COR-L47 (cell line): ENCODE data around the gene PGRMC2.
"Not testable (repeated sequence)": the region's sequence is repeated elsewhere in the genome, so short reads cannot be mapped to it uniquely, and the experiment has no call there.

Source experiments
- DNase-seq: peaks from one replicate; lab custom pipeline; 2025; lab: John Stamatoyannopoulos, UW

PGRMC2 gene

GRCh38 chr4:128267745-128268144 lies 19.9 kb downstream of the PGRMC2 start:
- DNase-seq = no peak

GRCh38 chr4:128267171-128267570 lies 20.4 kb downstream of the PGRMC2 start:
- not testable (repeated sequence) for DNase-seq

- DNase-seq = not testable (repeated sequence)
Observed at GRCh38 chr4:128265550-128265949, 22.1 kb downstream of the PGRMC2 start.

- not testable (repeated sequence) for DNase-seq
Observed at GRCh38 chr4:128259889-128260288, 27.7 kb downstream of the PGRMC2 start.

GRCh38 chr4:128258166-128258565 lies 29.4 kb downstream of the PGRMC2 start:
- not testable (repeated sequence) for DNase-seq

- peak; percentile 5 for DNase-seq
Observed at GRCh38 chr4:128256539-128256938, 31.1 kb downstream of the PGRMC2 start.

- no peak for DNase-seq
Observed at GRCh38 chr4:128255906-128256305, 31.7 kb downstream of the PGRMC2 start.

- peak; percentile 4 for DNase-seq
Observed at GRCh38 chr4:128249787-128250668, 37.6 kb downstream of the PGRMC2 start.

GRCh38 chr4:128247906-128248305 lies 39.7 kb downstream of the PGRMC2 start:
- DNase-seq = no peak

- DNase-seq = not testable (repeated sequence)
Observed at GRCh38 chr4:128245391-128245790, 42.2 kb downstream of the PGRMC2 start.

GRCh38 chr4:128244379-128244778 lies 43.2 kb downstream of the PGRMC2 start:
- no peak for DNase-seq

- DNase-seq = no peak
Observed at GRCh38 chr4:128242601-128243000, 45.0 kb downstream of the PGRMC2 start.

- DNase-seq = no peak
Observed at GRCh38 chr4:128241981-128242380, 45.6 kb downstream of the PGRMC2 start.

- DNase-seq = peak; percentile 13
Observed at GRCh38 chr4:128241425-128241913, 46.1 kb downstream of the PGRMC2 start.

- DNase-seq = no peak
Observed at GRCh38 chr4:128241019-128241418, 46.6 kb downstream of the PGRMC2 start.

GRCh38 chr4:128234836-128235235 lies 52.8 kb downstream of the PGRMC2 start:
- DNase-seq = no peak

GRCh38 chr4:128232719-128233118 lies 54.9 kb downstream of the PGRMC2 start:
- no peak for DNase-seq

GRCh38 chr4:128228845-128229795 lies 58.5 kb downstream of the PGRMC2 start:
- no peak for DNase-seq

- no peak for DNase-seq
Observed at GRCh38 chr4:128227991-128228571, 59.5 kb downstream of the PGRMC2 start.

GRCh38 chr4:128225148-128225547 lies 62.5 kb downstream of the PGRMC2 start:
- no peak for DNase-seq

- DNase-seq = peak; percentile 10
Observed at GRCh38 chr4:128221586-128221985, 66.0 kb downstream of the PGRMC2 start.
